K562 (cell line): ENCODE measurements around the gene ARHGAP18. TPM values are rescaled to one million over a fixed set of nuclear protein-coding genes. Genes with fewer than 3 reads are reported as not detected.

Experiments
- ARID3A ChIP-seq: IDR thresholded peaks from 2 replicates; pipeline ENCODE4 v1.6.1; 2012; ENCODE audit warnings: low read depth, low read length, improper control_type of control experiment, borderline replicate concordance
- CHD1 ChIP-seq: fragments of 200-600 bp; sonication (generic); IDR thresholded peaks from one replicate; pipeline ENCODE4 v1.6.1; 2012; ENCODE audit warnings: mild to moderate bottlenecking, moderate library complexity, low read length, inconsistent platforms
- CREB5 ChIP-seq: fragments of 250-450 bp; sonication (Bioruptor Pico); IDR thresholded peaks from 2 replicates; pipeline ENCODE4 v1.5.0; 2020; ENCODE audit warnings: mild to moderate bottlenecking
- DIDO1 ChIP-seq: fragments of 450-650 bp; IDR thresholded peaks from 2 replicates; pipeline ENCODE4 v1.6.1; 2016; ENCODE audit warnings: low read depth, missing biosample characterization, missing genetic modification characterization
- FOXP4 ChIP-seq: sonication (generic); formaldehyde crosslinking; IDR thresholded peaks from 2 replicates; pipeline ENCODE4 v1.8.0; 2022; ENCODE audit warnings: mild to moderate bottlenecking, missing genetic modification reagents, borderline replicate concordance
- MEIS2 ChIP-seq: fragments of 450-650 bp; IDR thresholded peaks from 2 replicates; pipeline ENCODE4 v1.6.1; 2014; ENCODE audit warnings: mild to moderate bottlenecking; ENCODE audit not compliant: partially characterized antibody
- PBX2 ChIP-seq, 2 experiments: IDR thresholded peaks in 1 of 2; conservative IDR thresholded peaks in 1 of 2; 2 replicates each; pipeline ENCODE4 v1.6.1; 2016; ENCODE audit warnings: low read depth in 2 of 2, mild to moderate bottlenecking in 1 of 2, missing compliant biosample characterization in 1 of 2, missing genetic modification characterization in 1 of 2, moderate library complexity in 1 of 2
- PHB2 ChIP-seq: fragments of 450-650 bp; IDR thresholded peaks from 2 replicates; pipeline ENCODE4 v1.6.1; 2017; ENCODE audit warnings: low read depth
- RAD21 ChIP-seq, 2 experiments: fragments of 250-450 bp in 1 of 2; fragments of 450-650 bp in 1 of 2; sonication (Bioruptor Pico) in 1 of 2; formaldehyde crosslinking in 1 of 2; IDR thresholded peaks in 1 of 2; conservative IDR thresholded peaks in 1 of 2; 2 replicates each; pipeline versions ENCODE4 v1.4.0 to v1.8.0; 2020 to 2022; ENCODE audit warnings: mild to moderate bottlenecking in 2 of 2, moderate library complexity in 1 of 2
- TAL1 ChIP-seq: fragments of 450-650 bp; IDR thresholded peaks from 2 replicates; pipeline ENCODE4 v1.6.1; 2016; ENCODE audit warnings: mild to moderate bottlenecking
- THAP7 ChIP-seq: fragments of 250-450 bp; sonication (Bioruptor Pico); IDR thresholded peaks from 2 replicates; pipeline ENCODE4 v1.5.0; 2021
- ZNF384 ChIP-seq: IDR thresholded peaks from 2 replicates; pipeline ENCODE4 v1.6.1; 2012; ENCODE audit warnings: low read depth, low read length, improper control_type of control experiment
- ZNF395 ChIP-seq: fragments of 200-800 bp; sonication (Bioruptor generic); IDR thresholded peaks from 2 replicates; pipeline ENCODE4 v1.6.1; 2017; ENCODE audit warnings: missing genetic modification characterization, missing compliant biosample characterization
- ZNF511 ChIP-seq: sonication (generic); formaldehyde crosslinking; IDR thresholded peaks from 2 replicates; pipeline ENCODE4 v1.8.0; 2022; ENCODE audit warnings: mild to moderate bottlenecking, missing genetic modification reagents
- ZNF589 ChIP-seq: fragments of 200-800 bp; sonication (Bioruptor generic); IDR thresholded peaks from 2 replicates; pipeline ENCODE4 v1.6.1; 2016; ENCODE audit warnings: low read depth, missing genetic modification characterization, missing compliant biosample characterization
- polyA plus RNA-seq, 8 experiments: library from polyadenylated mRNA; depleted of rRNA in 4 of 8; stranded (reverse) in 5 of 8; unstranded in 3 of 8; fragments of >200 nt; fragmentation: Nextera tagmentation in 2 of 8; fragmentation: Illumina TruSeq in 1 of 8; extraction: Ambion mirVana in 2 of 8; extraction: Trizol in 1 of 8; gene quantifications; 2 replicates each; pipeline versions ENCODE4 v1.2.1 to v1.2.3, GENCODE V29; 2011 to 2014; ENCODE audit warnings: inconsistent platforms in 1 of 8, missing spikeins in 1 of 8
- total RNA-seq, 7 experiments: library from RNA; depleted of rRNA in 6 of 7; stranded (reverse); fragments of >200 nt in 6 of 7; fragmentation: Illumina TruSeq in 2 of 7; extraction: Trizol in 2 of 7; gene quantifications; 2 replicates each; pipeline versions ENCODE4 v1.2.1 to v1.2.3, GENCODE V29; 2011 to 2021; ENCODE audit warnings: low replicate concordance in 1 of 7

The ARHGAP18 gene
- total and polyA plus RNA-seq, 9 of the 15 experiments (the other 6 are each of a cell fraction or from before 2014, with no cell fraction given) = 13.3 to 29.7 (median 21.1) TPM

- no peak for TF ChIP-seq DIDO1 (tag)
- TF ChIP-seq ZNF384 = peak; percentile 82
- TF ChIP-seq ZNF511 (CRISPR knock-in tag) = no peak
- TF ChIP-seq RAD21 (CRISPR knock-in tag; conservative IDR thresholded peaks at IDR 0.05 in 1 of 2, IDR thresholded peaks at IDR 0.05 in 1 of 2) = no peak
- no peak for TF ChIP-seq ZNF589 (CRISPR knock-in tag)
- TF ChIP-seq PBX2 (CRISPR knock-in tag; IDR thresholded peaks at IDR 0.05; ENCODE audit: low read depth) = no peak; the same call in 1 of the 2 replicates
- peak; percentile 90 for TF ChIP-seq PBX2 (tag; conservative IDR thresholded peaks at IDR 0.05; ENCODE audit: low read depth)
- TF ChIP-seq ZNF395 = peak; percentile 84
- peak; percentile 42 for TF ChIP-seq PHB2
- no peak for TF ChIP-seq CREB5 (CRISPR knock-in tag)
- no peak for TF ChIP-seq FOXP4 (CRISPR knock-in tag)
- peak; percentile 78 for TF ChIP-seq TAL1
- TF ChIP-seq THAP7 (CRISPR knock-in tag) = no peak
- TF ChIP-seq MEIS2 = peak; percentile 95
- peak; percentile 51; the same call in 1 of the 2 replicates for TF ChIP-seq ARID3A
- no peak for TF ChIP-seq CHD1
Measured at GRCh38 chr6:129683601-129684322, 26.2 kb downstream of the ARHGAP18 start (continued).
